Umbilical cord (tissue), 2 donors: ENCODE data around the gene MAP1LC3B2. TPM values are rescaled to one million over a fixed set of nuclear protein-coding genes. Genes with fewer than 3 reads are reported as not detected.

Experiments used
- DNase-seq: peaks from one replicate; pipeline ENCODE4 v3.0.0-alpha.2; 2015; ENCODE audit warnings: low spot score
- total RNA-seq: library from RNA; depleted of rRNA; stranded (reverse); fragments of >200 nt; gene quantifications from one replicate; pipeline ENCODE4 v1.2.3, GENCODE V29; 2014; ENCODE audit warnings: low replicate concordance; ENCODE audit not compliant: insufficient read depth

The MAP1LC3B2 gene
- total RNA-seq, 1 donor from 2014 or later, result 7.7 TPM

DNA sequence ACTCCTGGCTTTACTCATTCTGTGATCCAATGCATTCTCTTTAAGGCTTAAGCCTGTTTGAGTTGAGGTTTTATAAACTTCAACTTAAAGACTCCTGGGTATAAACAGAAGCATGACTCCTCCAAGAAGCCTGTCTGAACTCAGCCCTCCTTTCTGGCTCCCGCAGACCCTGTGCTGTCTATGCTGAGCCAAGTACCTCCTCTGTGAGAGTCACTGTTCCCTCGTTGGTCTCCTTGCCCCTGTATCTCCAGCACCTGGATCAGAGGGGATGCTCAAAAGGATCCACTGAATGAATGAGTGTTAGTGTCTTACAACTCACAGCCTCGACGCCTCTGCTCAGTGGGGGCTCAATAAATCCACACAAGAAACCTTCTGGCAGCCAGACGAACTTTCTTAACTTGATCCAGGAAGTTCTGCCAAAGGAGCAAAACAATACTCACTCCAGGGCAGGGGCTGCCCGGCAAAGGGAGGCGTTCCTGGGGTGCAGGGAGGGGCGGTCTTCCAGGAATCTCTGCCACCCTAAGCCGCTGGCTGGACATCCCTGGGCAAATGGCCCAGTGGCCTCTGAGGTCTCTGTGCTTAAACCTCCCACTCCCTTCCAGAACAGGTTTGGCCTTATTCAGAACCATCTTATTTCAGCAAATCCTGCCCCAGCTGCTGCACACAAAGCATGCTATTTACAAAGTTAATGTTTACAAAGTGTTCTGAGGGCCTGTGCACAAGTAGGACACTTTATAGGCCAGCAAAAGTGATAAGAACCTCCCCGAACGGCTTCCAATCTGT is 32.9 kb downstream of the MAP1LC3B2 start:
- peak; percentile 84 for DNase-seq

DNA sequence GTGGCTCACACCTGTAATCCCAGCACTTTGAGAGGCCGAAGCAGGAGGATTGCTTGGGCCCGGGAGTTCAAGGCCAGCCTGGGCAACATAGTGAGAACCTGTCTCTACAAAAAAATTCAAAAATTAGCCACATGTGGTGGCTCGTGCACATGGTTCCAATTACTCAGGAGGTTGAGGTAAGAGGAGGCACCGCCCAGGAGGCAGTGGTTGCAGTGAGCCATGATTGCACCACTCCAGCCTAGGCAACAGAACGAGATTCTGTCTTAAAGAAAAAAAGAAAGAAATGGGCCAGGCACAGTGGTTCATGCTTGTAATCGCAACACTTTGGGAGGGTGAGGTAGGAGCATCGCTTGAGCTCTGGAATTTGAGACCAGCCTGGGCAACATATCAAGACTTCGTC is 33.5 kb downstream of the MAP1LC3B2 start:
- no peak for DNase-seq

DNA sequence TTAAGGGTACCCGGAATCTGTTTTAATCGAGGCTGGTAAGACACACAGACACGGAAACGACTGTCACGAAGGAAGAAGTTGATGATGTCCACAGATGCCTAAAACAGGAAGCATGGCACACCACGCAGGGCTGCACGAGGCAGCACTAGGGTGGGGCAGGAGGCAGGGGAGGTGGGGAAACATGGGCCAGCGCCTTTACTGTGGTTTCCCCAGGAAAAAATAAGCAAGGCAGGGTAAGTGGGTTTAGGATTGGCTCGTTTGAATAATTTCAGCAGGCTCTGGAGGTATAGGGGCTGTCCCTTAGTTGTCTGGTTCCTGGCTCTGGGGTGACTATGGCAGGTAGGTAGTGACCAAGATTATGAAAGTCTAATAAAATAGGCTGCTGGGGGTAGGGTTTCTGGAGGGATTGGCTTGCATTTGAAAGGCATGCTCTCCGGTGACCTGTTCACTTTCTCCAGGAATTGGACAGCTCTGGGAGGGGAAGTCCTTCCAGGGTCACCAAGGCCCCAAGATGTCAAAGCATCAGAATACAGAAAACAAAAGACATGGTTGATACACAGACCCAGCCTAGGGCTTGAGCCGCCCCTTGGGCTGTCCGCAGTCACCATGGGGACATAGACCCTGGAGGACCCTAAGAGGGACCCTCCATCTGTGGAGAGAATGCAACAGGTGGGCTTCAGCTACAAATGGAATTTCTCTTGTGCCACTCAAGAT is 35.3 kb downstream of the MAP1LC3B2 start:
- no peak for DNase-seq

DNA sequence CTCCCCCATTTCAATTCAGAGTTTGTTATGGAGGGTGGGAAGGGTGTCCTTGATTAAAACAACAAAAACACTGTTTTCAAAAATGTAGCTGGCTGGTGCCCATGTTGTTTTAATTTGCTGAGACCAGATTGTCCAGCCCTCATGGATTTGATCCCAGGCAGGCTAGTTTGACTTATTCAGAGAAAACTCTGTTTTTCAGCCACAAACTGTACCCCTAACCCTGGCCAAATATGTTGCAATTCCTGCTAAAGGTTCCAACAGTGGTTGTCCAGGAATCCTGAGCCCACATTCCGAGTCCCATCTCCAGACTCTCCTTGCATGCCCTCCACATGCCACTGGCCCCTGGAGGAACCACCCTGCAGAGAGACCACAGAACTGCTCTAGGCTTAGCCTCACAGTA is 36.0 kb downstream of the MAP1LC3B2 start:
- no peak for DNase-seq

DNA sequence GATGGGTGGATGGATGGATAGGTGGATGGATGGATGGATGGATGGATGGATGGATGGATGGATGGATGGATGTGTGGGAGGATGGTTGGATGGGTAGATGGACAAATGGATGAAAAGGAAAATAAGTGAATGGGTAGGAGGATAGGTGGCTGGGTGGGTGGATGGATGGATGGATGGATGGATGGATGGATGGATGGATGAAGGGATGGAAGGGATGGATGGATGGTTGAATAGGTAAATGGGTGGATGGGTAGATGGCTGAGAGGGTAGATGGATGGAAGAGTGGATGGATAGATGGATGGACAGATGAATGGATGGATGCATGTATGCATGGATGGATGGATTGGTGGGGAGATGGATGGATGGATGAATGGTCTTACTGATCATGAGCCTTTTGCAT is 36.5 kb downstream of the MAP1LC3B2 start:
- DNase-seq, result no peak

DNA sequence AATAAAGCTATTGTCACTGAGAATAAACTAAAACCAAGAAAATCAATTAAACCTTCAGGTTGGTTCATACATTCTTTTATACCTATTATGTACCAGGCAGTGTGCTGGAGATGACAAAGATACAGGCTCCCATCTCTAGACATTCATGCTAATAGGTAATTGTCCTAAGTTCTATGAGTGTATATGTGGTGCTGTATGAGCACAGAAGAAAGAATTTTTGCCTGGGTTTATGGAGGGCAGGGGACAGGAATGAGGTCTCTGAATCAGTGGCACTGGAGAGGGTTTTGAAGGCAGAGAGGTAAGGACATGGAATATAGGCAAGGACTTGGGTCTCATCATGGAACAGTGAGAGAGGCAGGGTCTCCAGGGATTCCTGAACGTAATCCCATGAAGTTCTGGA is 38.7 kb downstream of the MAP1LC3B2 start:
- DNase-seq, result no peak

DNA sequence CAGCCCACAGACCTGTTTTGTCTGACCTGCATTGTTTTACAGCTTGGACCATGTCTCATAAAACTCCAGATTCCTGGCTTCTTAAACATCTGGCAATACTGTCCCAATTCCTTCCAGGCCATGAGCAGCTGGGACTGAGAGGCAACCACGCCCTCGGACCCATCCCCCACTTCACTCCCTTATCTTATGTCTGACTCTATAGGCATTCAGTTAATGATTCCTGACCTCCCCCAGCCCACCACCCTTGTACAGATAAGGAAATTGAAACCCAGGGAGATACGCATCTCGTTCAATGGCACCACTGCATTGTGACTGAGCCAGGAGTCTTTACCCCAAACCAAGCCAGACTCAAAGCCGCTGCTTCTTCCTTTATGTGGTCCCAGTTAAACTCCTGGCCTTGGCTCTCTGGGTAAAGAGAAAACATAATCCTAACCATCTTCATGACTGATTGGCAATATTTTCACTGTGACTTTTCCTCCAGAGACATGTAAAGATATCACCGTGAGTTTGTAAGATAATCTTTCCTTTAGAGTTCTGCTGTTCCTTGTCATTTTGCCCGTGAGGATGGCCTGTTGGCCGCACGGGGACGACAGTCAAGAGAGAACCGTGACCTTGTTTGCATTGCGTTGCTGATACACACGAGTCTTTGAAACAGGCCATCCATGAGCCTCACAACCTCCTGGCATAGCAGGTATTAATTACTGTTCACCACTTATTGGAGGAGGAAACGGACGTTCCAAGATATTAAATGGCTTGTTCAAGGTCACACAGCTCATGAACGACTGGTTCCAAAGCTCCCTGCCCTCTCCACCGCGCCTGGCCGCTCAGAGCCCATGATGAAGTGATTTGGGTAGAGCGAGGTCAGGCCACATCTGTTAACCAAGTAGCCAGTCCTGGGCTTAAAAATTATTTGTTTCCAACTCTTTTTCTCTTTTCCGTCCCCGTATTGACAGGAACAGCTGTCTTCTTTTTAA is 39.4 kb downstream of the MAP1LC3B2 start:
- no peak for DNase-seq

DNA sequence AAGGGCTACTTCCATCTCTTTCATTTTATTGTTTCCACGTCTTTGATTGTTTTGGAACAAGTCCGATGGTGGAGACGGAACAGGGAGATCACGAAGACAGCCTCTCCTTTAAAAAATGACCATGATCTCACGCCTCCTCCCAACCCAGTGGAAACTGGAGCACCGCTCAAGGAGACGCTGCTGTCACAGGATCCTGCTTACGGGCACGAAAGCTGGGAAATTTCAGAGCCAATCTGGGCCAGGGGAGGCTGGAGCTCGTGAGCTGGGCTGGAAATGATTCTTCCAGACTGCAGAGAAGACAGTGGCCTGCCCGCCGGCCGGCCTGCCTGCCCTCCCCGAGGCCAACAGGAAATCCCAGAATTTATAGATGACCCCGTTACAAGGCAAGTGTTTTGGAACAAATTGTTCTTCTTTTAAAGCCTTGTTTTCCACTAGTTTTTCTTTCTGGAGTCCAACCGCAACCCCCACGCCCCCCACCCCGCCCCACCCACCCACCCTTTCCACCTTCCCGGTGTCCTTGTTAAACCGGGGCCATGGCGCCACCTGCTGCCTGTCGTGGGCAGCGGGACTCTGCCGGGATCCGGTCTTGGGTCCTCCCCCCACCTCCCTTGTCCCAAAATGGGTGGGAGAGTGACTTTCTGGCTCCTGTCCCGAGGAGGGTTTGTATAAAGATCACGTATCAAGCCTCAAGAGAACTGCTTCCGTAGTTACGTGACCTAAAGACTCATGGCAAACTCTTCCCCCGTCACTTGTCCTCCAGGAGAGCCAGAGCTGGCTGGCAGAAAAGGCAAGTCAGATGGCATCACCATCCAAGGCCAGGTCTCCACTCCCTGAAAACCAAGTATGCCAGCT is 40.3 kb downstream of the MAP1LC3B2 start:
- DNase-seq, result peak; percentile 59

DNA sequence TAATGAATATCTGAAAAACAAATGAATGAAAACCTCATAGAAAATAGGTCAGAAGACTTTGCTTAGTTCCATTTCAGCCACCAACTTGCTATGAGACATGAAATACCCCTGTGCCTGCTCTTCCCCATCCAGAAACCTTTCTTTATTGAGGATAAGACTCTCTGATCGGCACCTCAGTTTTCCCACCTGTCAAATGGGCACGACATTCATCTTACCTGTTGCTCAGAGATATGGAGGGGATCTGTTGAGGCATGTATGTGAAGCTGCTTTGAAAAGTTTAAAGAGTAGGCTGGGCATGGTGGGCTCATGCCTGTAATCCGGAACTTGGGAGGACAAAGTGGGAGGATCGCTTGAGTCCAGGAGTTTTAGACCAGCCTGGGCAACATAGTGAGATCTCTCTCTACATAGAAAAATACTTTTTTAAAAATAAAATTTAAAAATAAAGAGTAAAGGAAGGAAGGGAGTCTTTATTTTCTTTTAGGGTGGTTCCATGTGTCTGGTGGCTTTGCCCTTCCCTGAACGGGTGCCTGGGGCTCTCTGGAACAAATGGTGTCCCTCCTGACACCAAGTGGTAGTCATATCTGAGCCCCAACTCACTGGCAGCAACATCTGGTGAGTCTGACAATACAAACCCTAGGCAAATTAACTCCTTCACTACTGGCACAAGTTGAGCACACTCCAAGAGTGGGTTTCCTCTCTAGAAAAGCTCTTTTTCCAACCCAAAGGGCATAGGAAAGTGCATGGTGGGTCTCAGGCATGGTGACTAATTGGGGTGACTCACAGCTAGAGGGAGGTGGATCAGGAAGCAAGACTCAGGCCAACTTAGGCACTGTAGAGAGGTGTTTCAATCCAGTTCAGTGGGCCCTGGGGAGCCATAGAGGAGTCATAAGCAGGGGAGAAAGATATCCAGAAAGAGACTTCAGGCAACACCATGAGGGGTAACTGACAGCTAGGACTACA is 42.1 kb downstream of the MAP1LC3B2 start:
- no peak for DNase-seq

DNA sequence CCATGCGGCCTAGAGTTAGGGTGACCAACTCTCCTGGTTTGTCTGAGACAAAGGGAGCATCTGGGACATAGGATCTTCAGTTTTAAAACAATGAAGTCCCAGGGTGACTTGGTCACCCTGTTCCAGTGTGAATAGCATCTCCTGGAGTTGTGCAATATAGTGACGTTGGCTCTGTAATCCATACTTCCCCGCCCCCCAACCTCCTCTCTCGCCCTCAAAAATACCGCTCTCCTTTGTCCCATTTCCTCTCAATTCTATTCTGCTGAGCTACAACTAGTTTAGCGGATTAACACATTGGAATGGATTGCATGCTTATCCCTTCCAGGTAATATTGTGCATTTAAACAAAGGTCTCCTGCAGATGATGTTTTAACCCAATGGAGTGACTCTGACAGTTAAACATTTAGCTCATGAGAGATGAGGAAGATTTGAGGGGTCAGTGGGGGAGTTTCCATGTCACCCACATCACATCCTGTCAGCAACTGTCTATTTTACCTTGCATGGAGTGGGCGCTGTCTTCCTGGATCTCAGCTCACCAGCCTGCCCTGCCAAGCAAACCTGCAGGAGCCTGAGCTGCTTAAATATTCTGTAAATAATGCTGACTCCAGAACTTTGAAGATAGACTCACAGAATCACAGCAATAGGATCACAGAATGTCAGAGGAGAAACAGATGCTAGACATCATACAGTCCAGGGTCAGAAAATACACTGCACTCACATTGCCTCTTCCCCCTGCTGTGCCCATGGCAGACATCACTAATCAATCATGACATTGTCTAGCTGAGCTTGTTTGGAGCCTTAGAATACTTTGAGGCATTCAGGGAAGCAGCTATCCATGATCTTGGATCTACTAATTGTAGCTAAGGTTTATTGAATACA is 43.0 kb downstream of the MAP1LC3B2 start:
- DNase-seq, result no peak

DNA sequence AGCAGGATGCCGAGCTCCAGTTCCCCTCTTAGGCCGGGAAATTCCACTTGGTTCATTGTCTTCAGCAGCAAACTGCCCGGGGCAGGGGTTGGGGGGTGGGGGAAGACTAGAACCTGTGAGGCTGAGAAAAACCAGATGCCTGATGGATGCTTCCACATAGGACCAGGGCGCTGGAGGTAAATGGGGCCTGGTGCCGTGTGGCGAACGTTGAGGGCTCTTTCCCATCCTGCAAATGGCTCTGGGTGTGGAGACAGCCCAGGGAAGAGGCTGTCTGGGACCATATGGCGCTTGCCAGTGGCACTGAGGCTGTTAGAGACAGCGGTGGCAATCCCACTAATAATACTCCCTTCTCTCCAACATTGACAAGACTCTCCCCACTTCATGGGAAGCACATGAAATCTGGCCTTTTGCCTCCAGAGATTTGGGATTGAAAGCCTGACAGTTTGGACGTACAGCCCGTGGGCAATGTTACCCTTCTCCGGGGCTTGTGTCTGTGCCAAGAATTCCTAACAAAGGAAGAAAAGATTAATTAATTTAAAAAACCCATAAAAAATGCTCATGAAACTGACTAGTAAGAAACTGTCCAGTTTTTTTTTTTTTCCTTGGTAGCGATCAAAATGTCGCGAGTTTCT is 44.5 kb downstream of the MAP1LC3B2 start:
- no peak for DNase-seq

DNA sequence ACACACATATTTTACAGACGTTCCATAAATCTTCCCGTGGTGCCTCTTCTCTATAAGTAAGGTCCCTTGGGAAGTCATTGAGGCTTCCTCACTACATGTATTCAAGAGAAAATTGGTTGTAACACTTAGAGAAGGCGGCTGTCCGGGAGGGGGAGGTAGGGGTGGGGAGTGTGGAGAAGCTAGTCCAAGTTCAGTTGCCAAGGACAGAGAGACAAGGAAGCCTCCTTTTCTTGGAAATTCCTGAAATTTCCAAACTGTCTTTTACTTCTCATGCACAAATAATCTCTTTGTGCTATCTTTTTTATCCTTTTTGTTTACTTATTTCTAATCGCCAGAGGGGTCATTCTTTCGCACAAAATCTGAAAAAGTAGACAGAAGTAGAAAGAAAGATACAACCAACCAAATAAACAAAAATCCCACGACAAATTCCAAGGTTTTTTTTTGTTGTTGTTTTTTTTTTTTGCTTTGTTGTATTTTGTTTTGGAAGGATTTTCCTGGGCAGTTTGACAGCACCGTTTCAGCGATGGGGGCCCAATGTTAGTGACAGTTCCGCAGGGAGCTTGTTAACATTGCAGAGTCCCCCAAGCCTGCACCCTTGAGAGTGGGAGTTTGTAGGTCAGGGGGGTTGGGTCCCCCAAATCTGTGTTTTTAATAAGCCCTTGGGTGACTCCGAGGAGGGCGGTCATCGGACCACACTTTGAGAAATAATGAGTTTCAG is 45.2 kb downstream of the MAP1LC3B2 start:
- no peak for DNase-seq

DNA sequence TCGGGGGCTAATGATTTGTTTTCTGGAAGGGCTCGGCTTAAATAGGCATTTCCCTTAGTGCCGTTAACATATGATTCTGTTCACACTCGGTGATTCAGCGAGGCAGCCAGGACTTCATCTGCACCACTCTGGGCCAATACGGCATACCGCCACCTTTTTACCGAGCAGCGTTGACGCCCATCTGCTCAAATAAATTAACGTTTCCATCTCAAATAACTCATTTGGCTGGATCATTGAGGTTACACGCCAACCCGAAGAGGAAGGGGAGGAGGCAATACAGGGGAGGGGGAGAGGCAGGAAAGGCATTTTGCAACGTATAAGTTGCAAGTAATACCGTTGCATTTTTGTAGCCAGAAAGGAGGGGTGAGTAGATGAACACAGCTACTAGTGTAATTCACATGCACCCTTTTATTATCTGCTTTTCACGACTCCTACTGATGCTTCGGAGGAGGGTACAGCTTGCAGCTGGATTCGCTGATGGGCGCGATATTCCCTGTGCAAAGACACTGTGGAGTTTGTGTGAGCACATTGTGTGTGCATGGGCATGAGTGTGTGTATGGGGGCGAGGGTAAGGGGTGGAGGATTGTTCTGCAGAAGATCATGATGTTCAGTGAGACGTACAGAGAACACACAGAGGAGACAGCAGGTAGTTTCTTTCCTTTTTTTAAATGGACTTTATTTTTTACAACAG is 45.9 kb downstream of the MAP1LC3B2 start:
- DNase-seq, result no peak

DNA sequence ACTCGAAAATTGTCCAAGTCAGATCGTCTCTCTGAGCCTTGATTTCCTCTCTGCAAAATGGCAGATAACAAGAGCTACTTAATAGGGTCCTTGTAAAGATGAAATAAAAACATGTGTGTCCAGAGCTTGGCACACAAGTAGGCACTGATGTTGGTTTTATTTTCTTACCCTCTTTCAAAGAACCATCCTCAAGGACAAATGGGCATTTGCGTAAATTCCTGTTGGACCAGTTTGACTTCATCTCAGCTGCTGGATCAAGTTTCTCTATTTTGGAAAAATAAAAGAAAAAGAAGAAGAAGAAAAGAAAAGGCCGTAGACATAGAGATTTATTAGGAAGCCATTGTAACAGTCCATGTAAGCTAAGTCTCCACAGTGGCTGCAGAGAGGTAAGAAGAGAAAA is 47.2 kb downstream of the MAP1LC3B2 start:
- DNase-seq, result no peak

DNA sequence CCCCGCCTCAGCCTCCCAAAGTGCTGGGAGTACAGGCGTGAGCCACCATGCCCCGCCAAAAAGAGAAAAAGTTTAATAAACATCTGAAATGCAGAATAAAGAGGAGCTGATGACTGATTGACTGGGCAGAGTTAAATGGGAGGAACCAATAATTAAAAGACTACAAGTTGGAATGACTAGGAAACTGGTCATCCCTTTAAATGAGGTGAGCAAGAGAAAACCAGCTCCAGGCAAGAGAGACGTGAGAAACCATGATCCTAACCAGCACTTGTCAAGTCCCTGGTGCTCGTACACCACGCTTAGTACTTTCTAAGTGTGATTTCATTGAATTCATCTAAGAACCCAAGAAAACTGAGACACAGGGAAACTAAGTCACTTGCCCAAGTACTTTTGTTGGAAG is 47.9 kb downstream of the MAP1LC3B2 start:
- DNase-seq, result no peak

DNA sequence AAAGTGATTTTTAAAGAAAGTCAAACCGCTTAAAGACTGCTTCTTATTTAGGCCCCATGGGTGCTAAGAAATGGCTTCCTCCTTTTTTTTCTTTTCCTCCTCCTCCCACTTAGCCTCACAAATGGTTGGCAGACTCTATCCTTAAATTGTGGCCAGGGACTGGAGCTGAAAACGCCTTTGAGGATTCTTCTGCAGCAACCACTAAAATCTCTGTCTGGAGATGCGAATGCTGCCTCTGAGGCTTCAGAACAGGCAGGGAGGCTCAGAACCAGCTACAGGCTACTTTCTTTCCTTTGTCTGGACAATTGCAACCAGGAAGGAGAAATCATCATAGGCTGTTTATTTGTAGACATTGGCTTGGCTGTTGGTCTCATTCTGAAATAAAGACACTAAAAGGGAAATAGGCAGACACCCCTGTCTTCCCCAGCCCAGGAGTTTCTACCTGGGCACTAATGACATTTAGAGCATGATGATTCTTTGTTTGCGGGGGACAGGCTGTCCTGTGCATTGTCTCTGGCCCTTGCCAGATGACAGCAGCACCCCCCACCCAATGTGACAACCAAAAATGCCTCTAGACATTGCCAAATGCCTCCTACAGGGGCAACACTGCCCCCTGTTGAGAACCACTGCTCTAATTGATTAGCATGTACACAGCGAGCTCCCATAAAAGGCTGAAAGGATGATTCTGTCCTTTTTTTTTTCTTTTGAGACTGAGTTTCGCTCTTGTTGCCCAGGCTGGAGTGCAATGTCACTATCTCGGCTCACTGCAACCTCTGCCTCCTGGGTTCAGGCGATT is 50.3 kb downstream of the MAP1LC3B2 start:
- peak; percentile 57 for DNase-seq
